ENCODE measurements around the gene HLA-F. TPM values are rescaled to one million over a fixed set of nuclear protein-coding genes. Genes with fewer than 3 reads are reported as not detected.

HLA-F gene
- total and polyA plus RNA-seq, 4 donors, result 76.2 to 451 (median 153) TPM

DNA sequence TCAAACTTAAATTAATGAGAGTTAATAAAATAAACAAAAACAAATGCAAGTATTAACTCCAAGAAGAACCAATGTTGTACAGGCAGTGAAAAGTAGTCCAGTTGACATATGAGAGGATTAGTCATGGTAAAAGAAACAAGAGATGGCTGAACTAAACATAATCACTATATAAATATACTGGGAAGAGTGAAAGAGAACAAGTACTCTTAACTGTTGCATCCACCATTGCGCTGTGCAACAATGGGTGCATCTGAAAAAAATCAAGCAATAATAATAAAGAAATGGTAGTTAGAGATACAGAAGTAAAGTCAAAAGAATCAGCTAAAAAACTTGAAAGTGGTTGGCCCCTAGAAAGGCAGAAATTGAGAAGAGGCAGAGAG lies 16.6 kb downstream of the HLA-F start:
- WGBS, 2 donors, result 95 to 97% methylated on average over 1 of the region's 1 CpG

GRCh38 chr6:29741592-29741991 lies 18.4 kb downstream of the HLA-F start:
- Histone ChIP-seq H3K4me1 (ENCODE audit: control insufficient read depth in 5 of 5, insufficient read depth in 5 of 5, low read length in 5 of 5) (no peaks in the 10 kb centered on the region), H3K27ac (ENCODE audit: low read depth in 1 of 2, low read length in 1 of 2) (no peak overlapping the region), H3K4me3 (no peak overlapping the region), H3K9me3 (ENCODE audit: control insufficient read depth in 4 of 4, insufficient read depth in 3 of 4, low read length in 3 of 4) (no peaks in the 10 kb centered on the region), H3K36me3 (ENCODE audit: control insufficient read depth in 4 of 4, insufficient read depth in 4 of 4, low read length in 4 of 4) (peaks cover 0 to 7% (median 0%) of the 10 kb centered on the region in 4 donors), H3K9ac (ENCODE audit: insufficient read depth in 1 of 2, low read length in 2 of 2) (no peak overlapping the region), H3K27me3 (ENCODE audit: control insufficient read depth in 3 of 3, insufficient read depth in 3 of 3, low read length in 2 of 3) (peaks cover 0 to 5% (median 2%) of the 10 kb centered on the region in 3 donors)
- ATAC-seq (ENCODE audit: insufficient read depth, low FRiP score), result no peak
- TF ChIP-seq, protein P1, sequence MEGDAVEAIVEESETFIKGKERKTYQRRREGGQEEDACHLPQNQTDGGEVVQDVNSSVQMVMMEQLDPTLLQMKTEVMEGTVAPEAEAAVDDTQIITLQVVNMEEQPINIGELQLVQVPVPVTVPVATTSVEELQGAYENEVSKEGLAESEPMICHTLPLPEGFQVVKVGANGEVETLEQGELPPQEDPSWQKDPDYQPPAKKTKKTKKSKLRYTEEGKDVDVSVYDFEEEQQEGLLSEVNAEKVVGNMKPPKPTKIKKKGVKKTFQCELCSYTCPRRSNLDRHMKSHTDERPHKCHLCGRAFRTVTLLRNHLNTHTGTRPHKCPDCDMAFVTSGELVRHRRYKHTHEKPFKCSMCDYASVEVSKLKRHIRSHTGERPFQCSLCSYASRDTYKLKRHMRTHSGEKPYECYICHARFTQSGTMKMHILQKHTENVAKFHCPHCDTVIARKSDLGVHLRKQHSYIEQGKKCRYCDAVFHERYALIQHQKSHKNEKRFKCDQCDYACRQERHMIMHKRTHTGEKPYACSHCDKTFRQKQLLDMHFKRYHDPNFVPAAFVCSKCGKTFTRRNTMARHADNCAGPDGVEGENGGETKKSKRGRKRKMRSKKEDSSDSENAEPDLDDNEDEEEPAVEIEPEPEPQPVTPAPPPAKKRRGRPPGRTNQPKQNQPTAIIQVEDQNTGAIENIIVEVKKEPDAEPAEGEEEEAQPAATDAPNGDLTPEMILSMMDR (IDR thresholded peaks at IDR 0.05; ENCODE audit: control extremely low read depth, extremely low read depth), result no peak
- WGBS, 2 donors, result 93% methylated on average over 4 of the region's 4 CpGs
- DNase-seq, result no peak

More for the DNA sequence above, 16.6 kb downstream of the HLA-F start:
- Histone ChIP-seq H3K27me3 (ENCODE audit: control insufficient read depth in 3 of 3, insufficient read depth in 3 of 3, low read length in 2 of 3) (no peaks in the 10 kb centered on the region), H3K9ac (ENCODE audit: insufficient read depth in 1 of 2, low read length in 2 of 2) (no peak overlapping the region), H3K27ac (ENCODE audit: low read depth in 1 of 2, low read length in 1 of 2) (no peak overlapping the region), H3K9me3 (ENCODE audit: control insufficient read depth in 4 of 4, insufficient read depth in 3 of 4, low read length in 3 of 4) (no peaks in the 10 kb centered on the region), H3K4me3 (no peak overlapping the region), H3K36me3 (ENCODE audit: control insufficient read depth in 4 of 4, insufficient read depth in 4 of 4, low read length in 4 of 4) (peaks cover 0 to 5% (median 0%) of the 10 kb centered on the region in 4 donors), H3K4me1 (ENCODE audit: control insufficient read depth in 5 of 5, insufficient read depth in 5 of 5, low read length in 5 of 5) (no peaks in the 10 kb centered on the region)
- no peak for DNase-seq
- TF ChIP-seq, protein P1 (IDR thresholded peaks at IDR 0.05; ENCODE audit: control extremely low read depth, extremely low read depth), result no peak
- no peak for ATAC-seq (ENCODE audit: insufficient read depth, low FRiP score)

DNA sequence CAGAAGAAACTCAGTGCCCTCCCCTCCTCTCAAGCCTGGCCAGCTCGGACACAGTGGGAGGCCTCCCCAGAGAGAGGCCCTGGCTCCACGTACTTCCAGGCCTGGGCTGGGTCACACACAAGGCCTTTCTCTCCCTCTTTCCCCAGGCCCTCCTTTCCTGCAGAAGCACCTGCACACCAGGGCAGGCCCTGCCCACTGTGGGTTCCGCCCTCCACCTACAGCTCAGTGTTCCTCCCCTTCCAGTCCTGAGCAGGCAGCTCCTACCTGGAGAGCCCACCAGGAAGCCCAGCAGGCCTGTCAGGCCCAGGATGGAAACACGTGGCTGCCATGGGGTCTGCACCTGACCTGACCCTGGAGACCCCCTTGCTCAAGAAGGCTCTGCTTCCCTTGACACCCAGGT lies 18.9 kb downstream of the HLA-F start:
- Histone ChIP-seq H3K27ac (ENCODE audit: low read depth in 1 of 2, low read length in 1 of 2) (no peak overlapping the region), H3K36me3 (ENCODE audit: control insufficient read depth in 4 of 4, insufficient read depth in 4 of 4, low read length in 4 of 4) (peaks cover 0 to 7% (median 0%) of the 10 kb centered on the region in 4 donors), H3K4me1 (ENCODE audit: control insufficient read depth in 5 of 5, insufficient read depth in 5 of 5, low read length in 5 of 5) (no peaks in the 10 kb centered on the region), H3K4me3 (no peak overlapping the region), H3K9ac (ENCODE audit: insufficient read depth in 1 of 2, low read length in 2 of 2) (no peak overlapping the region), H3K9me3 (ENCODE audit: control insufficient read depth in 4 of 4, insufficient read depth in 3 of 4, low read length in 3 of 4) (no peaks in the 10 kb centered on the region), H3K27me3 (ENCODE audit: control insufficient read depth in 3 of 3, insufficient read depth in 3 of 3, low read length in 2 of 3) (peaks cover 0 to 9% (median 2%) of the 10 kb centered on the region in 3 donors)
- 70 to 71% methylated on average over 4 of the region's 4 CpGs for WGBS, 2 donors
- TF ChIP-seq, protein P1 (IDR thresholded peaks at IDR 0.05; ENCODE audit: control extremely low read depth, extremely low read depth), result no peak
- no peak for ATAC-seq (ENCODE audit: insufficient read depth, low FRiP score)
- DNase-seq, result no peak

DNA sequence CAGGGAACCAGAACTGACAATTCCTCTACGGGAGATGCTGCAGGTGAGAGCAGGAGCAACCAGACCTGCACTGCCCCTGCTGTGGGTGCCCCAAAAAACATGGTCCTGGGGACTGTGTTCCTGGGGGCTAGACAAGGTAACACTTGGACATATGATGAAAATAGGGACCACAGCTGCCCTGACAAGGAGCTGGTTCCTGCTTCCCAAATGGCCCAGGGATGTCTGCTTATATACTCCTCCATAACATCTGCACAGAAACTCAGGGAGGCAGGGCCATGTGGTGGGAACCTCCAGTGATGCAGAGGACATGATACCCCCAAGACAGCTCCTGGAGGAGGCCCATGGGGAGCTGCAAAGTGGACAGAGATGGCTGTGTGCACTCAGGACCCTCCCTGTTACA lies 19.8 kb downstream of the HLA-F start:
- Histone ChIP-seq H3K9me3 (ENCODE audit: control insufficient read depth in 4 of 4, insufficient read depth in 3 of 4, low read length in 3 of 4) (no peaks in the 10 kb centered on the region), H3K36me3 (ENCODE audit: control insufficient read depth in 4 of 4, insufficient read depth in 4 of 4, low read length in 4 of 4) (peaks cover 0 to 7% (median 0%) of the 10 kb centered on the region in 4 donors), H3K4me3 (no peak overlapping the region), H3K27ac (ENCODE audit: low read depth in 1 of 2, low read length in 1 of 2) (no peak overlapping the region), H3K27me3 (ENCODE audit: control insufficient read depth in 3 of 3, insufficient read depth in 3 of 3, low read length in 2 of 3) (peaks cover 0 to 17% (median 2%) of the 10 kb centered on the region in 3 donors), H3K9ac (ENCODE audit: insufficient read depth in 1 of 2, low read length in 2 of 2) (no peak overlapping the region), H3K4me1 (ENCODE audit: control insufficient read depth in 5 of 5, insufficient read depth in 5 of 5, low read length in 5 of 5) (peaks cover 0 to 1% (median 0%) of the 10 kb centered on the region in 5 donors)
- ATAC-seq (ENCODE audit: insufficient read depth, low FRiP score), result no peak
- 52 to 57% methylated on average over 1 of the region's 1 CpG for WGBS, 2 donors
- DNase-seq, result no peak
- TF ChIP-seq, protein P1 (IDR thresholded peaks at IDR 0.05; ENCODE audit: control extremely low read depth, extremely low read depth), result no peak

Data from lung (tissue), 12 donors.